ENCODE measurements around the gene ZNF718. TPM values are rescaled to one million over a fixed set of nuclear protein-coding genes. Genes with fewer than 3 reads are reported as not detected.
"Not testable (repeated sequence)": the region's sequence is repeated elsewhere in the genome, so short reads cannot be mapped to it uniquely, and the experiment has no call there.

The ZNF718 gene
- total RNA-seq = 5.8 TPM
- long read RNA-seq, partial matches to known transcripts = 1 of 14 reads
- long read RNA-seq, other reads (novel, unspliced or antisense) = 10 of 14 reads

DNA sequence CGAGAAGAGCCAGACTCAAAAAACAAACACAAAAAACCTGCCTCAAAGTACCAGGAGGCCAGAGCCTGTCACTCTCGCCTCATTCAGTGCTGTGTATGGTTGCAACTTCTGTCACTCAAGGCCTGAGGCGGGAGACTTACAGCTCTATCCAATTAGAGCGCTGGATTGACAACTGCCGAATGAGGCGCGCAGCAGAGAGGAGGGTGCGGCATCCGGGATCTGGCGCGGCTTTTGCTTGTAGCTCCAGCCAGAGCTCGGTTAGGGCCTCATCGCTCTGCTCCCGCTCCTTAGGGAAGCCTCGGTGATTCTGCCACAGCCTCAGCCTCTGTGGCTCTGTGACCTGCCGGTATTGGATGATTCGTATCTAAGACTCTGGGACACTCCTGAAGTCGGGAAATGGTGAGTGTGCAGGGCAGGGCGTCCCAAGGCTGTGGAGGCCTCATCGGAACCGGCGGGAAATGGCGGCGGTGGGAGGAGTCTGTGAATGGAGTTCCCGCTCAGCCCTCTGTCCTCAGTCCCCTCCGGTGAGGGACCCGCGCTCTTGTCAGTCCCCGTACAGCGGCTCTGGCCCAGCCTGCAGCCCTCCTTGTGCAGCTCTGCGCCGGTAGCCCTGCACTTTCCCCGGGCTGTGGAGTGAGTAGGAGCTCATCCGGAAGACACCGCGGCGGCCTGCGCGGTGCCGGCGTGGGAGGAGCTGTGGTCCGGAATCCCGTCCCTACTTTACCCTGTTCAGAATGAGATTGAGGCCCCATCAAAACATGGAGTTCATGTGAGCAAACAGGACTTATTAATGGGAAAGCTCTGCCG, at the start of gene ZNF718:
ZNF718 (plus strand) TSS at position 227 of the 807 bp plus-strand sequence; CDS start at position 397, 170 bp downstream.
- ATAC-seq (ENCODE audit: poor library complexity) (peak; percentile 99), DNase-seq (peak; percentile 94)
- intact Hi-C loops (cut with DNase I) = no loop called here

DNA sequence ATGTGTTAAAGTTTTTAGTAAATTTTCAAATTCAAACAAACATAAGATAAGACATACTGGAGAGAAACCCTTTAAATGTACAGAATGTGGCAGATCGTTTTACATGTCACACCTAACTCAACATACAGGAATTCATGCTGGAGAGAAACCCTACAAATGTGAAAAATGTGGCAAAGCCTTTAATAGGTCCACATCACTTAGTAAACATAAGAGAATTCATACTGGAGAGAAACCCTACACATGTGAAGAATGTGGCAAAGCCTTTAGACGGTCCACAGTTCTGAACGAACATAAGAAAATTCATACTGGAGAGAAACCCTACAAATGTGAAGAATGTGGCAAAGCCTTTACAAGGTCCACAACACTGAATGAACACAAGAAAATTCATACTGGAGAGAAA, 38.4 kb upstream of the ZNF718 start:
- no peak for ATAC-seq (ENCODE audit: poor library complexity)

GRCh38 chr4:86559-87324, 37.6 kb upstream of the ZNF718 start:
- intact Hi-C loops (cut with DNase I); ATAC-seq (ENCODE audit: poor library complexity); DNase-seq: not testable (repeated sequence)

More for the DNA sequence above, 38.4 kb upstream of the ZNF718 start:
- intact Hi-C loops (cut with DNase I) = no loop called here
- DNase-seq = no peak

- DNase-seq (no peak), ATAC-seq (ENCODE audit: poor library complexity) (no peak)
- intact Hi-C loops (cut with DNase I) = no loop called here
Measured at GRCh38 chr4:98386-98785, 25.9 kb upstream of the ZNF718 start.

DNA sequence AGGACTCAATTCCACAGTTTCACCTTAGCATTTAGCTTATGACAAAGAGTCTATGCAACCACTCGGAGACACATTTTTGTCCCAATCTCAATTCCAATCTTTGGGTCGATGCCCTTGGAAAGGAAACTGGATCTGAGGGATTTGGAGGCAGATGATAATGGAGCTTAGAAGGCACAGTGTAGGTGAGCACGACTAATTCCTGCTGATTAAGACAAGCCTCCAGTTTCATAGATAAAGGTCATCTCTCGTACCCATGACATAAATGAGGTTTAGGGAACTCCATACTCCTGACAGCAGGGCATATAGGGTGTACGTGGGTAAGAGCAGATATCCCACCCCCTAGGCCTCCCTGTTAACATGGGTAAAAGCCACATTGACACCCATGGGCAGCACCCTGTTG, 24.4 kb upstream of the ZNF718 start:
- intact Hi-C loops (cut with DNase I) = no loop called here
- ATAC-seq (ENCODE audit: poor library complexity) = no peak

GRCh38 chr4:107083-107443, 17.2 kb upstream of the ZNF718 start:
- ATAC-seq (ENCODE audit: poor library complexity) (no peak), DNase-seq (no peak)
- intact Hi-C loops (cut with DNase I) = no loop called here

More for the DNA sequence above, 24.4 kb upstream of the ZNF718 start:
- no peak for DNase-seq

DNA sequence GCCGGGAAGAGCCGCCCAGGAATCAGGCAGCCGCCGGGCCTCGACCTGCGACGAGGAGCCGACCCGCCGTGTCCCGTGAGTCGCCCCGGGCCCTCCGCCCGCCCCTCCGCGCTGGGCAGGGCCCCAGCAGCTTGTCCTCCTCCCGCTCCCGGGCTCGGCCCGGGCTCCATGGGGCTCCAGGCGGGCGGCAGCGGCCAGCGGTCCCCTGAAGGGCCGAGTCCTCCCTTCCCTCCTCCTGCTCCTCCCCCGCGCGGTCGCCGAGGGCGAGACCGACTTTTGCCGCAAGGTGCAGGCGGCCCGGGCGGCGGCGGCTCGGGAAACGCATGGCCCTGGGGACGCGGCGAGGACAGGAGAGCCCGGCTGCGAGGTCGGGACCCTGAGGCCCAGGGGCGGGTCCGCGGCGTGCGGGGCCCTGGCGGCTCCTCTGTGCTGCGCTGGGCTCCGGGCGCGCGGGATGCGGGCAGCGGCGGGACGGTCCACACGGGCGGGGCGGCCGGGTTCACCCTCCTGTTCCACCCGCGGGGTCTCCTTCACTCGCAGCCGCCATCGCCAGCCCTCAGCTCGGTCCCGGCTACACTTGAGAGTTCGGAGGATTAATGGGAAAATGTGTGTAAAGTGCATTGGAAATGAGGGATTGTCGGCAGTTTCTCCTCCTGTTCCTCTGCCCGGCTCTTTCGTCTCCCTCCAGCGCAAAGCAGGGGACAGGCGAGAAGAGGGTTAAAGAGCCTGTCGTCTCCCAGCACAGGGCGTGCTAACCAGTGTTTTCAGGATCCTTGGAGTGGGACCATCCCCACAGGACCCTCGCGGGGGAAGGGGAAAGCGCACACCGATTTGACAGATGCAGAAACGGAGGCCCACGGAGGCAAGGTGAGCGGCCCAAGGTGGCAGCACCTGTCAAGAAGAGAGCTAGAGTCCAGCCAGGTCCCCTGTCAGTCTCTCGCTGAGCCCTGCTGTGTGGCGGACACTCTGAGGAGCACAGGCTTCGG, 16.6 kb upstream of the ZNF718 start:
- ATAC-seq (ENCODE audit: poor library complexity) = peak; percentile 10
- DNase-seq = no peak
- intact Hi-C loops (cut with DNase I) = no loop called here

DNA sequence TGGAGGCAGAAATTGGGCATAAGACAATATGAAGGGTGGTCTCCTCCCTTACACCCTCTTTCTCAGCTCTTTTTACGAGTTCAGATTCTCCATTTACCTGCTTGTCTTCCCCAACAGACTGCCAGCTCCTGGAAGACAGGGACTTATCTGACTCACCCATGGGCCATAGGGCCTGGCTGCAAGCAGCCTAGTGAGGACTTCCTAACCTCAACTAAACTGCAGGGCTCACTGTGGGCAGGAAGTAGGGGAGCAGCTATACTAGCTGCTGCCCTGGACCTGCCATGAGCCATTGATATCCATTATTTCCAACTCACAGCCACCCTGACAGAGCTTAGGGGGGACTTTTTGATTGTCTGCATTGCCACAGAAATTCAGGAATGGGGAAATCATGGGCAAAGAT, 11.5 kb upstream of the ZNF718 start:
- DNase-seq = no peak
- no peak for ATAC-seq (ENCODE audit: poor library complexity)
- intact Hi-C loops (cut with DNase I) = no loop called here

DNA sequence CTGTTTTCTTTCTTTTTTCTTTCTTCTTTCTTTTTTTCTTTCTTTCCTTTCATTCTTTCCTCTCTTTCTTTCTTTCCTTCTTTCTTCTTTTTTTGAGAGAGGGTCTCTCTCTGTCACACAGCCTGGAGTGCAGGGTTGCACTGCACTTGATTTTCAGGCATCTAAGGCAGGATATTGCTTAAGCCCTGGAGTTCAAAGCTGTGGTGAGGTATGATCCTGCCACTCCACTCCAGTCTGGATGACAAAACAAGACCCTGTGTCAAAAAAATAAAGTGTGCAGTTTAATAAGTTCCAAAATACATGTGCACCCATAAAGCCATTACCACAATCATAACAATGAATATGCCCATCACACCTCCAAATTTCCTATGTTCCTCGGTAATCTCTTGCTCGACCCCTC, 10.6 kb upstream of the ZNF718 start:
- ATAC-seq (ENCODE audit: poor library complexity) (no peak), DNase-seq (no peak)
- intact Hi-C loops (cut with DNase I) = no loop called here

- DNase-seq = no peak
Measured at GRCh38 chr4:114149-114548, 10.2 kb upstream of the ZNF718 start.

DNA sequence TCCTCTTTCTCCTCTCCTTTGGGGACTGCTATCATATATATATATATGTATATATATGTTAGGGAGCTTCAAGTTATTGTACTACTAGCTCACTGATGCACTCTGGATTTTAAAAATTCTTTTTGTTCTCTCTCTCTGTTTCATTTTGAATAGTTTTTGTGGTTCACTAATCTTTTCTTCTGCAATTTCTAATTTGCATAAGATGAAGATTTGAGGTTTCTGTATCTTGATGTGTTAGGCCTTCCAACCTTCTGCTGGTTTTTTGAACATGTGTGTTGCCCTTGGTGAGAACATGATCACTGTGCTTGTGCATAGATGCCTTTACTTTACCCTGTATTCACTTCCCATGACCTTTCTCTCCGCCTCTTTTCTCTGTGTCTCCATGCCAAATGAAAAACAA, 7.8 kb upstream of the ZNF718 start:
- intact Hi-C loops (cut with DNase I) = no loop called here
- DNase-seq (no peak), ATAC-seq (ENCODE audit: poor library complexity) (no peak)

More at GRCh38 chr4:114149-114548, 10.2 kb upstream of the ZNF718 start:
- intact Hi-C loops (cut with DNase I) = no loop called here
- ATAC-seq (ENCODE audit: poor library complexity) = no peak

GRCh38 chr4:120616-121015, 3.7 kb upstream of the ZNF718 start:
- no peak for ATAC-seq (ENCODE audit: poor library complexity)
- no peak for DNase-seq
- intact Hi-C loops (cut with DNase I) = no loop called here

- DNase-seq (no peak), ATAC-seq (ENCODE audit: poor library complexity) (no peak)
- intact Hi-C loops (cut with DNase I) = no loop called here
Measured at GRCh38 chr4:121408-122084, 2.8 kb upstream of the ZNF718 start.

DNA sequence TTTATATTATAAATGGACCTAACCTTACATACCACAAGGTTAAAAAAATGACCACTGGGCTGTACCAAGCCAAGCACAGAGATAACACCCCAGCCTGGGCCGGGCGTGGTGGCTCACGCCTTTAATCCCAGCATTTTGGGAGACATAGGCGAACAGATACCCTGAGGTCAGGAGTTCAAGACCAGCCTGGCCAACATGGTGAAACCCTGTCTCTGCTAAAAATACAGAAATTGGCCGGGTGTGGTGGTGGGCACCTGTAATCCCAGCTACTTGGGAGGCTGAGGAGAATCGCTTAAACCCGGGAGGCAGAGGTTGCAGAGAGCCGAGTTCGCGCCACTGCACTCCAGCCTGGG, 403 bp upstream of the ZNF718 start:
- DNase-seq; ATAC-seq (ENCODE audit: poor library complexity); intact Hi-C loops (cut with DNase I): not testable (repeated sequence)

- ATAC-seq (ENCODE audit: poor library complexity) (peak; percentile 54), DNase-seq (peak; percentile 50)
- intact Hi-C loops (cut with DNase I) = no loop called here
Measured at GRCh38 chr4:125091-125771, 930 bp downstream of the ZNF718 start.

GRCh38 chr4:125833-126232, 1.5 kb downstream of the ZNF718 start:
- DNase-seq (no peak), ATAC-seq (ENCODE audit: poor library complexity) (no peak)
- intact Hi-C loops (cut with DNase I) = no loop called here

GRCh38 chr4:132483-132882, 8.2 kb downstream of the ZNF718 start:
- intact Hi-C loops (cut with DNase I) = no loop called here
- no peak for ATAC-seq (ENCODE audit: poor library complexity)
- no peak for DNase-seq

- no peak for ATAC-seq (ENCODE audit: poor library complexity)
- intact Hi-C loops (cut with DNase I) = no loop called here
- DNase-seq = no peak
Measured at GRCh38 chr4:138935-139334, 14.6 kb downstream of the ZNF718 start.

All from Right ventricle myocardium superior (tissue), 1 donor.